IPS DF 6.9 (cell line): ENCODE data around the gene ITM2B.

Source experiments
- DNase-seq: peaks from one replicate; pipeline ENCODE4 v3.0.0-alpha.2; 2013; ENCODE audit warnings: low read depth, low spot score
- H3K27ac ChIP-seq: one replicate; pipeline ENCODE4 v1.5.1; 2013; ENCODE audit warnings: low read length, control low read depth
- H3K27me3 ChIP-seq: 2 replicates; pipeline ENCODE4 v1.6.1; 2013; ENCODE audit warnings: mild to moderate bottlenecking, low read length; ENCODE audit not compliant: control insufficient read depth, insufficient read depth
- H3K36me3 ChIP-seq: 2 replicates; pipeline ENCODE4 v1.6.1; 2013; ENCODE audit warnings: low read length; ENCODE audit not compliant: control insufficient read depth, insufficient read depth
- H3K4me1 ChIP-seq: 2 replicates; pipeline ENCODE4 v1.6.1; 2013; ENCODE audit warnings: low read length; ENCODE audit not compliant: control insufficient read depth, insufficient read depth
- H3K4me3 ChIP-seq: 2 replicates; pipeline ENCODE4 v1.5.1; 2013; ENCODE audit warnings: mild to moderate bottlenecking, low read length
- H3K9me3 ChIP-seq: 2 replicates; pipeline ENCODE4 v1.6.1; 2013; ENCODE audit warnings: low read length, inconsistent platforms; ENCODE audit not compliant: control insufficient read depth, insufficient read depth
- WGBS: extraction: QIAGEN DNeasy Blood & Tissue Kit; methylation state at CpG from one replicate; pipeline ENCODE4 v1.1.7; 2013; ENCODE audit warnings: mixed read lengths, missing lambda C conversion rate; ENCODE audit not compliant: insufficient read length, insufficient coverage; 5-methylcytosine and 5-hydroxymethylcytosine counted together

The ITM2B gene

GRCh38 chr13:48233046-48233888 is at the start of gene ITM2B:
TSS of gene ITM2B (plus strand) at chr13:48233206. CDS start at chr13:48233361, 155 bp downstream.
- Histone ChIP-seq H3K4me3 (peak within 1 kb of the TSS; percentile 98), H3K27ac (no peak within 1 kb of the TSS), H3K4me1 (0 out of 2 replicates have a peak, but pooled peaks cover 1% of the 10 kb centered on the region), H3K9me3 (no peaks in the 10 kb centered on the region), H3K27me3 (no peaks in the 10 kb centered on the region), H3K36me3 (no peaks in the 10 kb centered on the region)
- no peak for DNase-seq
- no CpG with 5 or more reads among the region's 94 CpGs for WGBS

DNA sequence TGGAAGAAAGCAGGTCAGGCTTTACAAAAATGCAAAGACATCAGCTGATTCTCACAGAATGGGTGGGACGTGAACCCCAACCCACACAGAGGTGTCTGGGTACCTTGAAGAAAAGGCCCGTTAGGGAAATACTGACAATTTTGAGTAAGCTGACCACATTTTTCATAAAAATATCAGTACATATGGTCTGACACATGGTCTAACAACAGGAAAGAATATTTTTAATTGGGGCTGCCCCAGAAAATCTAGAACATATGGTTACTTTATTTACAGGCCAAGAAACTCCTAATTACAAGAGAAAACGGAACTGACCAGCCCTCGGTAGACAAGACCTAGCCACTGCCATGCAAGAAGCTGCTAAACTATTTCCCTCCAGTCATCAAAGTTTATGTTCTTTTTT is 48.7 kb upstream of the ITM2B start:
- no peaks in the 10 kb centered on the region for H3K27me3 ChIP-seq
- no peak overlapping the region for H3K27ac ChIP-seq
- H3K4me3 ChIP-seq = no peak overlapping the region
- no CpG with 5 or more reads among the region's 4 CpGs for WGBS
- H3K4me1 ChIP-seq = no peaks in the 10 kb centered on the region; the same call in 1 of the 2 replicates
- no peaks in the 10 kb centered on the region for H3K36me3 ChIP-seq
- no peaks in the 10 kb centered on the region for H3K9me3 ChIP-seq
- no peak for DNase-seq

DNA sequence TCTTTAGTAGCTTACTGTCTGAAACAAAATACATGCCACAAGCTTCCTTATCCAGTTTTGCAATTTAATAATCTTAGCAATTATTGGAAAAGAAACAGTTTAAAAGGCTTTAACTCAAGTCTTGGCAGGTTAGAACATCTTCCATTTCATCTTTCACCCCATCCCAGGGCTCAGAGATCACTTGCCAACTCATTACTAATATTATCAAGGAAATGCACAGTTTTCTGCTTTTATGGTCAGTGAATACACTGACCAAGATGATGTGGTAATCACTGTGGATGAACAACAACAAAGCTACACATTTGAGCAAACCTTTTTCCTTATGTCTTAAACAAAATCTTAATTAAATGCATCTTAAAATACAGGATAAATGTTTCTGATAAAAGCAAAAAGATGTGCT is 48.0 kb upstream of the ITM2B start:
- DNase-seq = no peak
- Histone ChIP-seq H3K4me3 (no peak overlapping the region), H3K27ac (no peak overlapping the region), H3K4me1 (no peaks in the 10 kb centered on the region; the same call in 1 of the 2 replicates), H3K9me3 (no peaks in the 10 kb centered on the region), H3K36me3 (no peaks in the 10 kb centered on the region), H3K27me3 (no peaks in the 10 kb centered on the region)

DNA sequence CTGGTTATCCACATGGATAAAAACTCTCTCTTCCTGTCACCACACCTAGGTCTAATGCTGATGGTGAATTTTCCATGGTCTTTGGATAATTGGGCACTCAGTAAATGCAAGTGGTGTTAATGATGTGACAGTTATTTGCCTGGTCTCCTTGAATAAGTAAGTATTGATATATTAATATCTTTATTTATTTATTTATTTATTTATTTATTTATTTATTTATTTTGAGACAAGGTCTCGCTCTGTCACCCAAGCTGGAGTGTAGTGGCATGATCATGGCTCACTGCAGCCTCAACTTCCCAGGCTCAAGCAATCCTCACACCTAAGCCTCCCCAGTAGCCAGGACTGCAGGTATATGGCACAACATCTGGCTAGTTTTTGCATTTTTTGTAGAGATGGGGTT is 46.3 kb upstream of the ITM2B start:
- H3K9me3 ChIP-seq = no peaks in the 10 kb centered on the region
- H3K27me3 ChIP-seq = no peaks in the 10 kb centered on the region
- H3K36me3 ChIP-seq = no peaks in the 10 kb centered on the region
- WGBS = no CpG with 5 or more reads among the region's 1 CpG
- H3K4me3 ChIP-seq = no peak overlapping the region
- DNase-seq = no peak
- H3K27ac ChIP-seq = no peak overlapping the region
- no peaks in the 10 kb centered on the region; the same call in 1 of the 2 replicates for H3K4me1 ChIP-seq

- no CpG with 5 or more reads among the region's 1 CpG for WGBS
- Histone ChIP-seq H3K27ac (no peak overlapping the region), H3K4me1 (no peaks in the 10 kb centered on the region; the same call in 1 of the 2 replicates), H3K36me3 (no peaks in the 10 kb centered on the region), H3K9me3 (no peaks in the 10 kb centered on the region), H3K4me3 (no peak overlapping the region), H3K27me3 (no peaks in the 10 kb centered on the region)
- no peak for DNase-seq
These were observed 44.9 kb upstream of the ITM2B start for GRCh38 chr13:48188131-48188530.

DNA sequence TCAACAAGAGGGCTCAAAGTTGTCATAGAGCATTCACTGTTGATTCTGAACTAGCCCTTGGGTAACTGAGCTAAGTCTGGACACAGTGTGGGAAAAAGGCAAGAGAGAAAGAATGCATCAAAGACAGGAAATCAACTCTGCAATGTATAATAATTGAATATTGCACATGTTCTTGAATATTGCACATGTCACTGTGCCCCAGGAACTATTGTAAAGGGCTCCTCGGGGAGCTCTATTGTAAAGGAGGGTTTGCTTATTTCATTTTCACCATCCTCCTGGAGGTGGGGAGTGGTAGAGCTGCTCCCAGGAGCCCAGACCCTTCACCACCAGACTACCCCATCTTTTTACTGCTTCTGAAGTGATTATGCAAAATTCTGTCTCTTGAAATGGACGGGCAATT is 44.4 kb upstream of the ITM2B start:
- Histone ChIP-seq H3K27ac (no peak overlapping the region), H3K9me3 (no peaks in the 10 kb centered on the region), H3K36me3 (no peaks in the 10 kb centered on the region), H3K4me3 (no peak overlapping the region), H3K4me1 (no peaks in the 10 kb centered on the region; the same call in 1 of the 2 replicates), H3K27me3 (no peaks in the 10 kb centered on the region)
- no peak for DNase-seq
- WGBS = no CpG with 5 or more reads among the region's 2 CpGs

- WGBS = no CpG with 5 or more reads among the region's 1 CpG
- no peak for DNase-seq
- H3K4me3 ChIP-seq = no peak overlapping the region
- H3K27ac ChIP-seq = no peak overlapping the region
- no peaks in the 10 kb centered on the region; the same call in 1 of the 2 replicates for H3K4me1 ChIP-seq
- H3K27me3 ChIP-seq = no peaks in the 10 kb centered on the region
- H3K9me3 ChIP-seq = no peaks in the 10 kb centered on the region
- H3K36me3 ChIP-seq = no peaks in the 10 kb centered on the region
These were observed 43.8 kb upstream of the ITM2B start for GRCh38 chr13:48189171-48189570.

DNA sequence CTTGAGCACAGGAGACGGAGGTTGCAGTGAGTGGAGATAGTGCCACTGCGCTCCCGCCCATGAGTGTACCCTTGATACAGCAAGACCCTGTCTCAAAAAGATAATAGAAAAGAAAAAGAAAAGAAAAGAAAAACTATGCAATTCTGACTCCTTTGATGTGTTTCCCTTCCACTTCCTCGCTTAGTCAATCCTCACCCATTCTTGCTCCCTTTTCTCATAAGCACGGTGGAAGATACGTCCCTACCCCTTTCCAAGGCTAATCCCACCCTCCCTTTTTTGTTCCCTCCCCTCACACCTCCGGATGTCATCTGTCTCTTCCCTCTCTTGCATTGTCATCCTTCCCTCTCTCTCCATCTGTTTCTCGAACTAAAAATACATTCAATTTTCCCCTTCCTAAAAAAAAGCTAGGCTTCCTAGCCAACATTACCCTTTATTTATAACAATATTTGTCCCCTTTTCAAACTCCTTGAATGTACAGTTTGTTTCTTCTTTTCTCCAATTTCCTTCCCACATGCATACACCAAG is 40.5 kb upstream of the ITM2B start:
- no peaks in the 10 kb centered on the region for H3K36me3 ChIP-seq
- DNase-seq = no peak
- H3K4me3 ChIP-seq = no peak overlapping the region
- WGBS = 100% methylated on average over 1 of the region's 8 CpGs
- no peaks in the 10 kb centered on the region for H3K9me3 ChIP-seq
- no peaks in the 10 kb centered on the region for H3K27me3 ChIP-seq
- no peak overlapping the region for H3K27ac ChIP-seq
- H3K4me1 ChIP-seq = no peaks in the 10 kb centered on the region

GRCh38 chr13:48194379-48194754 is 38.6 kb upstream of the ITM2B start:
- H3K27me3 ChIP-seq = no peaks in the 10 kb centered on the region
- H3K36me3 ChIP-seq = no peaks in the 10 kb centered on the region
- H3K4me1 ChIP-seq = no peaks in the 10 kb centered on the region
- H3K9me3 ChIP-seq = no peaks in the 10 kb centered on the region
- no peak overlapping the region for H3K27ac ChIP-seq
- no peak for DNase-seq
- no peak overlapping the region for H3K4me3 ChIP-seq
- WGBS = no CpG with 5 or more reads among the region's 3 CpGs

DNA sequence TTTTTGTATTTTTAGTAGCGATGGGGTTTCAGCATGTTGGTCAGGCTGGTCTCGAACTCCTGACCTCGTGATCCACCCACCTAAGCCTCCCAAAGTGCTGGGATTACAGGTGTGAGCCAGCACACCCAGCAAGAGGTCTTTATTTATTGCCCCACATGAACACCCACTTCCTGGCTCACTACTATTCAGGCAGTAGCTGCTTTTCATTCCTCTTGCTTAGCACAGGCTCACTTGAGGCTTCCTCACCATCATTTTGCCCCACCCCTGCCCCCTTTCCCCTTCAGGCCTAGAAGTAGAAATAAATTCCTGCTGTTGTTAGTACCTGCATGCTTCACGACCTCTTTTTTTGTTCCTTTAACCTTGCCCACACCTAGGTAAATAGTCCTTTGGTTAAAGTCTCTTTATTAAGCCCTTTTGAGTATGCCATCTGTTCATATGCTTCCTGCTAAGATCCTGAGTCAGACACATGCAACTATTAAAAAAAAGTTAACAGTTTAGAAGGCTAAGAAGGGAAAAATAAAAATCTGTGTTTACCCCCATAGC is 33.5 kb upstream of the ITM2B start:
- Histone ChIP-seq H3K4me1 (no peaks in the 10 kb centered on the region), H3K4me3 (no peak overlapping the region), H3K36me3 (no peaks in the 10 kb centered on the region), H3K9me3 (no peaks in the 10 kb centered on the region; the same call in 1 of the 2 replicates), H3K27me3 (no peaks in the 10 kb centered on the region), H3K27ac (no peak overlapping the region)
- no peak for DNase-seq
- no CpG with 5 or more reads among the region's 4 CpGs for WGBS
